HEK293T (cell line): ENCODE measurements around the gene DHRS7C.

Source experiments
- CTCF ChIA-PET: fragments of 350-600 bp; formaldehyde crosslinking; extraction: SDS; loops from one replicate; lab custom pipeline; 2021; ENCODE audit warnings: antibody characterized with exemption, inconsistent platforms; lab: Yijun Ruan, JAX
- POLR2A ChIA-PET: fragments of 350-600 bp; formaldehyde crosslinking; extraction: SDS; loops from one replicate; lab custom pipeline; 2020; ENCODE audit warnings: antibody characterized with exemption, inconsistent platforms; lab: Yijun Ruan, JAX
- DNase-seq: peaks from one replicate; pipeline ENCODE4 v3.0.0; 2012; ENCODE audit warnings: mixed read lengths; ENCODE audit errors: extremely low spot score
- ARNT ChIP-seq: fragments of 450-650 bp; IDR thresholded peaks from 2 replicates; pipeline ENCODE4 v1.6.1; 2017; ENCODE audit warnings: mild to moderate bottlenecking
- BHLHE40 ChIP-seq: fragments of 450-650 bp; IDR thresholded peaks from 2 replicates; pipeline ENCODE4 v1.6.1; 2016; ENCODE audit warnings: mild to moderate bottlenecking, moderate library complexity, borderline replicate concordance
- CTBP1 ChIP-seq: fragments of 450-650 bp; IDR thresholded peaks from 2 replicates; pipeline ENCODE4 v1.6.1; 2016; ENCODE audit warnings: borderline replicate concordance
- ELF4 ChIP-seq: fragments of 450-650 bp; IDR thresholded peaks from 2 replicates; pipeline ENCODE4 v1.6.1; 2017; ENCODE audit warnings: antibody characterized with exemption
- FOXA1 ChIP-seq: fragments of 450-650 bp; IDR thresholded peaks from 2 replicates; pipeline ENCODE4 v1.6.1; 2016; ENCODE audit warnings: mild to moderate bottlenecking
- FOXK2 ChIP-seq: fragments of 450-650 bp; IDR thresholded peaks from 2 replicates; pipeline ENCODE4 v1.6.1; 2016; ENCODE audit warnings: mild to moderate bottlenecking
- FOXM1 ChIP-seq: fragments of 450-650 bp; IDR thresholded peaks from 2 replicates; pipeline ENCODE4 v1.6.1; 2017; ENCODE audit warnings: mild to moderate bottlenecking, borderline replicate concordance
- HDGF ChIP-seq: fragments of 450-650 bp; IDR thresholded peaks from 2 replicates; pipeline ENCODE4 v1.6.1; 2017; ENCODE audit warnings: antibody characterized with exemption, borderline replicate concordance
- L3MBTL2 ChIP-seq: fragments of 450-650 bp; conservative IDR thresholded peaks from 2 replicates; pipeline ENCODE4 v1.6.1; 2016; ENCODE audit warnings: mild to moderate bottlenecking
- LEF1 ChIP-seq: fragments of 450-650 bp; IDR thresholded peaks from 2 replicates; pipeline ENCODE4 v1.6.1; 2017; ENCODE audit warnings: mild to moderate bottlenecking, borderline replicate concordance
- NFRKB ChIP-seq: fragments of 450-650 bp; IDR thresholded peaks from 2 replicates; pipeline ENCODE4 v1.6.1; 2016; ENCODE audit warnings: mild to moderate bottlenecking, moderate library complexity
- SP1 ChIP-seq: fragments of 450-650 bp; IDR thresholded peaks from 2 replicates; pipeline ENCODE4 v1.6.1; 2017
- SUZ12 ChIP-seq: fragments of 450-650 bp; IDR thresholded peaks from 2 replicates; pipeline ENCODE4 v1.6.1; 2016; ENCODE audit warnings: mild to moderate bottlenecking
- TARDBP ChIP-seq: fragments of 450-650 bp; IDR thresholded peaks from 2 replicates; pipeline ENCODE4 v1.6.1; 2016
- ZNF384 ChIP-seq: fragments of 450-650 bp; IDR thresholded peaks from 2 replicates; pipeline ENCODE4 v1.6.1; 2016
- TF ChIP-seq, protein P1 (sequence below): fragments of 450-650 bp; IDR thresholded peaks from 2 replicates; pipeline ENCODE4 v1.6.1; 2016

DHRS7C gene

DNA sequence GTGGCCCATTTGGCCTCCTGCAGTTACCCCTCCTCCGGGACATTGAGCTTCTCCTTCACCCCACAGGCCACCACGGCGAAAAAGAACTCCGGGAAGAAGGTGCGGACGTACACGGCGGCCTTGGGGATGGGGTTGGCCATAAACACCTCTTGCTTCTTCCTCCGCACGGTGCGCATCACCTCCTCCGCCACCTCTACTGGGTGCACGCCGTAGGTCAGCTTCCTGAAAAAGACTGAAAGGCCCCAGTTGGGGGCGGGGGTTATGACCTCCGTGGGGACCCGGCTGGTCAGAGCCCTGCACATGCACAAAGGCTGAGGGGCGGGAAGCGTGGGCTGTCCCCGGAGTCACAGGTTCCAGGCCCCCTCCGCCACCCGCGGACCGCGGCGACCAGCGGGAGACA lies 19.9 kb downstream of the DHRS7C start:
- ChIA-PET POLR2A (no interaction called here), CTCF (no interaction called here)
- TF ChIP-seq SP1 (no peak), CTBP1 (no peak), FOXM1 (no peak), SUZ12 (no peak), BHLHE40 (no peak), ZNF384 (no peak), FOXA1 (no peak), ARNT (no peak), L3MBTL2 (no peak), TARDBP (no peak), HDGF (no peak), ELF4 (no peak), NFRKB (no peak), LEF1 (no peak), FOXK2 (no peak)
- TF ChIP-seq, protein P1, sequence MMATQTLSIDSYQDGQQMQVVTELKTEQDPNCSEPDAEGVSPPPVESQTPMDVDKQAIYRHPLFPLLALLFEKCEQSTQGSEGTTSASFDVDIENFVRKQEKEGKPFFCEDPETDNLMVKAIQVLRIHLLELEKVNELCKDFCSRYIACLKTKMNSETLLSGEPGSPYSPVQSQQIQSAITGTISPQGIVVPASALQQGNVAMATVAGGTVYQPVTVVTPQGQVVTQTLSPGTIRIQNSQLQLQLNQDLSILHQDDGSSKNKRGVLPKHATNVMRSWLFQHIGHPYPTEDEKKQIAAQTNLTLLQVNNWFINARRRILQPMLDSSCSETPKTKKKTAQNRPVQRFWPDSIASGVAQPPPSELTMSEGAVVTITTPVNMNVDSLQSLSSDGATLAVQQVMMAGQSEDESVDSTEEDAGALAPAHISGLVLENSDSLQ = no peak
- no peak for DNase-seq

DNA sequence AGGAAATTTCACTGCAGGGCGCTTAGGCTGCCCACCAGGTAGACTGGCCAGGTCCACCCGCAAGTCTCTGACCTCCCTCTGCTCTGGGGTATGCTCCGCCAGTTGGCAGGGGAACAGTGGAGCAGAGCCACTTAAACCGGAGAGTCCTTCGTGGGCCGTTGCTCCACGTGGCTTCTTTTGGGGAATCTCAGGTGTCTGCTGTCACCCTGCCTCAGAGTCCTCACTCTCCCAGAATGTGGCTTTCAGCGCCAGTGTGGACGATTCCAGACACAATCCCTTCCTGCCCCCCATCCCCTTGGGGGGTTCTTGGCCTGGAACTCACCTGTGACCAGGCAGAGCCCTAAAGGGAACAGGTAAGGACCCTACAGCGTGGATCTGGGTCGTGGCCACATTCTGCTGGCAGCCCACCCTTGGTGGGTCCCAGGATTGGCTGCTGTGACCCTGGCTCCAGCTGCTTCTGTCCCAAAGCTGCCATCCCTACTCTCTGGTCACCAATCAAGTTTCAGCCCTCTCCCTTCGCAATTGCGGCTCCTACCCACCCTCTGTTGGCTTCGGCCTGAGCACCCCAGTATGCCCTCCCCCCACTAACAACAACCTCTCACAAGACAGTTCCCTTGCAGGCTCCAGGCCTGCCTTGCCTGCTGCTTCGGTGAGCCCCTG lies 22.2 kb downstream of the DHRS7C start:
- ChIA-PET CTCF (interaction anchor here (0.8 to 1.7 kb wide), 6 partner anchors 10 to 192 kb away, joined by 3 to 7 read pairs (median 4); partner anchors contain the start of gene CFAP52), POLR2A (interaction anchor here (1.0 kb wide), 1 partner anchor 194 kb away, joined by 5 read pairs; the partner anchor contains the start of gene STX8)
- DNase-seq = no peak
- TF ChIP-seq CTBP1 (no peak), BHLHE40 (no peak), TARDBP (no peak), ELF4 (no peak), SUZ12 (no peak), LEF1 (no peak), L3MBTL2 (no peak), FOXM1 (no peak), ZNF384 (no peak), FOXA1 (no peak)

DNA sequence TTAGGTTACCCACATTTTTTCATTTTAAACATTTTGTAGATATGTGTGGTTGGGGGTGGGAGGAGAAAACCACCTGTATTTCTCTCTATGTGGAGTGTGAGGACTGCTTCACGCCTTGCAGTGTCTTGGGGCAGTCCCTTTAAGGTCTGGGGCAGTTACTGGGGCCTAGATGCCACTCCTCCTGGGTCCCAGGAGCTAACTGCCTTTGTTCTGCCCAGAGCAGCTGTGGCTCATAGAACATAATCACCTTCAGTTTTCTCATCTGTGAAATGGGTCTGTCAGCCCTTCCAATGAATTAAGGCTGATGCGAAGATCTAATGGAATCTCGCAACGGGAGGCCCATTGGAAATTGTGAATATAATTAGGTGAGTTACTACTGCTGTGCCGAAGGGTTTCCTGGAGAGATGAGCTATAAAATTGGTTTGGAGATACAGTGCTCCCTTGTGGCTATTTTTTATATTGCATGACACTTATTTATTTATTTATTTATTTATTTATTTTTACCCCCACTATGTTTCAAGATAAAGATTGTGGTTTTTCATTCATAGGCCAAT lies 22.9 kb downstream of the DHRS7C start:
- CTCF ChIA-PET = interaction anchor here (0.8 to 1.7 kb wide), 6 partner anchors 10 to 191 kb away, joined by 3 to 7 read pairs (median 4); partner anchors contain the start of gene CFAP52
- POLR2A ChIA-PET = interaction anchor here (1.0 kb wide), 1 partner anchor 193 kb away, joined by 5 read pairs; the partner anchor contains the start of gene STX8
- TF ChIP-seq ELF4 = no peak
- TF ChIP-seq FOXM1 = no peak
- no peak for TF ChIP-seq TARDBP
- no peak for TF ChIP-seq BHLHE40
- TF ChIP-seq LEF1 = no peak
- no peak for TF ChIP-seq SUZ12
- TF ChIP-seq, protein P1 = no peak
- no peak for TF ChIP-seq CTBP1
- no peak for TF ChIP-seq FOXA1
- TF ChIP-seq HDGF = no peak
- no peak for TF ChIP-seq L3MBTL2
- TF ChIP-seq FOXK2 = no peak
- TF ChIP-seq SP1 = no peak
- DNase-seq = peak; percentile 50

DNA sequence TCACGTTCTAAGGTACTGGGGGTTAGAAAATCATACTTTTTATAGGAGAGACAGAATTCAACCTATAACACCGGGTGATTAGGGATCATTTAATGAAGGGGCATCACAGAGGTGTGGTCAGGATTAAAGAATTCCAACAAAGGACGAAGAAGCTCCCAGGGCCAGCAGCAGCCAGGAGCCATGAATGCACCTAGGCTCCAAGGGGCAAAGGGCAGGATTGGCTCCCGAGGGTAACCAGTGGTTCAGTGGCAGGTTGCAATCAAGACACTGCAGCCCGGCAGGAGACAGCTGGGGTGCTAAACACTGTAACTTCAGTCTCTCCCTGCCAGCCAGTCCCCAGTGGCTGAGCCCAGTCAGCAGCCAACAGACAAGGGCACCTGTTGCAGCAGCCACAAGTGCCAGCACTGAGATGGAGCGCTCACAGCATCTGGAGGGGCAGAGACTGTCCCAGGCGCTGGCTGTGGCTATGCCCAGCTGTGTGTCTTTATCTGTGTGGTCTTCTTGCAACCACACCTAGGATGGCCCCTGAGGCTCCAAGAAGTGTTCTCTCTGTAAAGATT lies 23.9 kb downstream of the DHRS7C start:
- POLR2A ChIA-PET = no interaction called here
- no peak for DNase-seq
- CTCF ChIA-PET = no interaction called here
- no peak for TF ChIP-seq FOXA1
- no peak for TF ChIP-seq TARDBP
- no peak for TF ChIP-seq CTBP1
- no peak for TF ChIP-seq SP1
- TF ChIP-seq ELF4 = no peak
- TF ChIP-seq FOXK2 = no peak
- no peak for TF ChIP-seq NFRKB
- TF ChIP-seq FOXM1 = no peak
- no peak for TF ChIP-seq HDGF

DNA sequence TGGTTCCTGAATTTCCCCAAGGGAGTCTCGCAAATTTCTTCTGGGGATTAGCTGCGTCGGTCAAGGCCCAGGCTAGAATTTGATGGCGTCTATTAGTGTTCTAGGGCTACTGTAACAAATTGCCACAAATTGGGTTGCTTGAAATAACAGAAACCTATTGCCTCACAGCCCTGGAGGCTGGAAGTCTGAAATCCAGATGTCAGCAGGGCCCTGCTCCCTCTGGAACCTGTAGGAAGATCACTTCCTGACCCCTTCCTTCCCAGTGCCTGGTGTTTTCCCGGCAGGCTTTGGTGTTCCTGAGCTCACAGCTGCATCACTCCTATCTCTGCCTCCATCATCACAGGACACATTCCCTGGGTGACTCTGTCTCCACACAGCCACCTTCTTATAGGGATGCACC lies 24.4 kb downstream of the DHRS7C start:
- CTCF ChIA-PET = no interaction called here
- TF ChIP-seq FOXM1 (no peak), HDGF (no peak), FOXA1 (no peak), FOXK2 (no peak), ELF4 (no peak), SP1 (no peak), TARDBP (no peak), BHLHE40 (no peak), NFRKB (no peak), ARNT (no peak), L3MBTL2 (no peak), LEF1 (no peak), ZNF384 (no peak), SUZ12 (no peak), CTBP1 (no peak)
- TF ChIP-seq, protein P1 = no peak
- POLR2A ChIA-PET = no interaction called here
- DNase-seq = no peak
